HepG2 (cell line): ENCODE measurements around the gene CNNM4. TPM values are rescaled to one million over a fixed set of nuclear protein-coding genes. Genes with fewer than 3 reads are reported as not detected.

ENCODE experiments used
- CSRNP2 ChIP-seq: sonication (generic); formaldehyde crosslinking; conservative IDR thresholded peaks from 2 replicates; pipeline ENCODE4 v1.8.0; 2022; ENCODE audit warnings: low read depth, missing genetic modification reagents
- HMGXB4 ChIP-seq, 2 experiments: sonication (generic) in 1 of 2; formaldehyde crosslinking in 1 of 2; IDR thresholded peaks; 2 replicates each; pipeline versions ENCODE4 v1.4.0 to v1.6.1; 2018 to 2020; ENCODE audit warnings: missing genetic modification reagents in 2 of 2, borderline replicate concordance in 1 of 2, low read depth in 1 of 2, mild to moderate bottlenecking in 1 of 2, missing biosample characterization in 1 of 2
- IRF9 ChIP-seq: sonication (generic); formaldehyde crosslinking; IDR thresholded peaks from 2 replicates; pipeline ENCODE4 v1.8.0; 2022; ENCODE audit warnings: missing genetic modification reagents, mild to moderate bottlenecking, borderline replicate concordance
- MXD1 ChIP-seq: sonication (generic); formaldehyde crosslinking; IDR thresholded peaks from 2 replicates; pipeline ENCODE4 v1.4.0; 2020; ENCODE audit warnings: mild to moderate bottlenecking, missing genetic modification reagents
- NFE2L1 ChIP-seq: sonication (generic); formaldehyde crosslinking; IDR thresholded peaks from 2 replicates; pipeline ENCODE4 v1.4.0; 2020; ENCODE audit warnings: missing genetic modification reagents, mild to moderate bottlenecking, borderline replicate concordance
- SKIL ChIP-seq: sonication (generic); formaldehyde crosslinking; IDR thresholded peaks from 2 replicates; pipeline ENCODE4 v1.8.0; 2022; ENCODE audit warnings: missing genetic modification reagents, mild to moderate bottlenecking, moderate library complexity, borderline replicate concordance
- THAP9 ChIP-seq: sonication (generic); formaldehyde crosslinking; IDR thresholded peaks from 2 replicates; pipeline ENCODE4; 2020; ENCODE audit warnings: missing genetic modification reagents, mild to moderate bottlenecking, borderline replicate concordance
- ZBTB38 ChIP-seq: sonication (generic); formaldehyde crosslinking; IDR thresholded peaks from 2 replicates; pipeline ENCODE4 v1.5.1; 2020; ENCODE audit warnings: mild to moderate bottlenecking, missing genetic modification reagents
- ZKSCAN5 ChIP-seq: sonication (generic); formaldehyde crosslinking; IDR thresholded peaks from 2 replicates; pipeline ENCODE4 v1.5.1; 2020; ENCODE audit warnings: mild to moderate bottlenecking, missing genetic modification reagents
- ZNF234 ChIP-seq: sonication (generic); formaldehyde crosslinking; conservative IDR thresholded peaks from 2 replicates; pipeline ENCODE4 v1.5.1; 2020; ENCODE audit warnings: mild to moderate bottlenecking, missing genetic modification reagents
- ZNF280B ChIP-seq: sonication (generic); formaldehyde crosslinking; IDR thresholded peaks from 2 replicates; pipeline ENCODE4 v1.5.0; 2020; ENCODE audit warnings: missing genetic modification reagents, mild to moderate bottlenecking, borderline replicate concordance
- ZNF501 ChIP-seq: sonication (generic); formaldehyde crosslinking; IDR thresholded peaks from 2 replicates; pipeline ENCODE4 v1.5.1; 2020; ENCODE audit warnings: mild to moderate bottlenecking, moderate library complexity, missing genetic modification reagents
- ZSCAN20 ChIP-seq: sonication (generic); formaldehyde crosslinking; IDR thresholded peaks from 2 replicates; pipeline ENCODE4 v1.4.0; 2020; ENCODE audit warnings: missing genetic modification reagents, mild to moderate bottlenecking, borderline replicate concordance
- polyA plus RNA-seq, 8 experiments: library from polyadenylated mRNA; depleted of rRNA in 3 of 8; stranded (reverse) in 7 of 8; unstranded in 1 of 8; fragments of >200 nt; fragmentation: Illumina TruSeq in 4 of 8; extraction: Trizol in 4 of 8; gene quantifications; 2 replicates each; pipeline versions ENCODE4 v1.2.1 to v1.2.3, GENCODE V29; 2011 to 2016; ENCODE audit warnings: low read depth in 4 of 8, missing spikeins in 1 of 8, mixed read lengths in 1 of 8; ENCODE audit not compliant: insufficient read depth in 1 of 8
- total RNA-seq, 5 experiments: library from RNA; depleted of rRNA; stranded (reverse); fragments of >200 nt; fragmentation: Illumina TruSeq; extraction: Trizol; gene quantifications; 2 replicates each; pipeline ENCODE4 v1.2.3, GENCODE V29; 2016; ENCODE audit warnings: low read depth in 1 of 5

CNNM4 gene
- total and polyA plus RNA-seq, 2 of the 13 experiments (the other 11 are each of a cell fraction or from before 2014, with no cell fraction given), result 5.9 to 8.4 TPM

- TF ChIP-seq CSRNP2 (CRISPR knock-in tag) (0 out of 2 replicates have a peak, but pooled peaks have one; percentile 61), ZSCAN20 (CRISPR knock-in tag) (no peak), ZKSCAN5 (no peak), HMGXB4 (CRISPR knock-in tag; IDR thresholded peaks at IDR 0.05; ENCODE audit: borderline replicate concordance in 1 of 2, low read depth in 1 of 2) (0 out of 4 replicates have a peak, but pooled peaks of 1 of the 2 experiments have one; percentile 48), ZNF234 (CRISPR knock-in tag) (0 out of 2 replicates have a peak, but pooled peaks have one; percentile 43), MXD1 (CRISPR knock-in tag) (peak; percentile 50; the same call in 1 of the 2 replicates), ZNF280B (CRISPR knock-in tag) (peak; percentile 71; the same call in 1 of the 2 replicates), THAP9 (CRISPR knock-in tag) (no peak), NFE2L1 (CRISPR knock-in tag) (peak; percentile 76; the same call in 1 of the 2 replicates), IRF9 (CRISPR knock-in tag) (peak; percentile 70; the same call in 1 of the 2 replicates), SKIL (CRISPR knock-in tag) (no peak), ZBTB38 (CRISPR knock-in tag) (peak; percentile 60; the same call in 1 of the 2 replicates), ZNF501 (CRISPR knock-in tag) (0 out of 2 replicates have a peak, but pooled peaks have one; percentile 58)
These were observed 56.4 kb downstream of the CNNM4 start (continued) for GRCh38 chr2:96816836-96817702.
